KMS-11 (cell line): ENCODE data around the gene IL20RB.

ENCODE experiments used
- H2AFZ ChIP-seq: fragments of 200-600 bp; sonication (generic); 2 replicates; pipeline ENCODE4 v1.6.1; 2016; ENCODE audit warnings: antibody characterized with exemption, mixed run types, low read depth
- H3K27ac ChIP-seq: fragments of 200-600 bp; sonication (generic); 2 replicates; pipeline ENCODE4 v1.6.1; 2016; ENCODE audit warnings: mild to moderate bottlenecking, mixed run types
- H3K27me3 ChIP-seq: fragments of 200-600 bp; sonication (generic); 2 replicates; pipeline ENCODE4 v1.6.1; 2017; ENCODE audit warnings: mild to moderate bottlenecking, low read depth, mixed run types, moderate library complexity; ENCODE audit not compliant: insufficient read depth
- H3K36me3 ChIP-seq: fragments of 200-600 bp; sonication (generic); 2 replicates; pipeline ENCODE4 v1.6.1; 2017; ENCODE audit warnings: mild to moderate bottlenecking, mixed run types; ENCODE audit not compliant: insufficient read depth
- H3K4me1 ChIP-seq: fragments of 200-600 bp; sonication (generic); 2 replicates; pipeline ENCODE4 v1.6.1; 2016; ENCODE audit warnings: mild to moderate bottlenecking, low read depth, mixed run types; ENCODE audit not compliant: poor library complexity, severe bottlenecking
- H3K4me2 ChIP-seq: fragments of 200-600 bp; sonication (generic); 2 replicates; pipeline ENCODE4 v1.7.0; 2016; ENCODE audit warnings: mild to moderate bottlenecking, mixed run types
- H3K4me3 ChIP-seq: fragments of 200-600 bp; sonication (generic); IDR thresholded peaks from 2 replicates; pipeline ENCODE4 v1.6.1; 2017; ENCODE audit warnings: low read depth, low read length, mixed read lengths; ENCODE audit not compliant: insufficient read depth
- H3K79me2 ChIP-seq: fragments of 200-600 bp; sonication (generic); 2 replicates; pipeline ENCODE4 v1.6.1; 2016; ENCODE audit warnings: low read depth, mixed run types; ENCODE audit not compliant: insufficient read depth
- H3K9ac ChIP-seq: fragments of 200-600 bp; sonication (generic); 2 replicates; pipeline ENCODE4 v1.6.1; 2016; ENCODE audit warnings: mild to moderate bottlenecking, mixed run types
- H4K20me1 ChIP-seq: fragments of 200-600 bp; sonication (generic); 2 replicates; pipeline ENCODE4 v1.6.1; 2016; ENCODE audit warnings: mild to moderate bottlenecking, mixed run types; ENCODE audit not compliant: insufficient read depth
- TF ChIP-seq, protein P1 (sequence below): fragments of 200-600 bp; sonication (generic); conservative IDR thresholded peaks from 2 replicates; pipeline ENCODE4 v1.6.1; 2017; ENCODE audit warnings: low read depth, mild to moderate bottlenecking, antibody characterized with exemption, low read length, moderate library complexity, mixed read lengths

Gene IL20RB, protein sequence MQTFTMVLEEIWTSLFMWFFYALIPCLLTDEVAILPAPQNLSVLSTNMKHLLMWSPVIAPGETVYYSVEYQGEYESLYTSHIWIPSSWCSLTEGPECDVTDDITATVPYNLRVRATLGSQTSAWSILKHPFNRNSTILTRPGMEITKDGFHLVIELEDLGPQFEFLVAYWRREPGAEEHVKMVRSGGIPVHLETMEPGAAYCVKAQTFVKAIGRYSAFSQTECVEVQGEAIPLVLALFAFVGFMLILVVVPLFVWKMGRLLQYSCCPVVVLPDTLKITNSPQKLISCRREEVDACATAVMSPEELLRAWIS

DNA sequence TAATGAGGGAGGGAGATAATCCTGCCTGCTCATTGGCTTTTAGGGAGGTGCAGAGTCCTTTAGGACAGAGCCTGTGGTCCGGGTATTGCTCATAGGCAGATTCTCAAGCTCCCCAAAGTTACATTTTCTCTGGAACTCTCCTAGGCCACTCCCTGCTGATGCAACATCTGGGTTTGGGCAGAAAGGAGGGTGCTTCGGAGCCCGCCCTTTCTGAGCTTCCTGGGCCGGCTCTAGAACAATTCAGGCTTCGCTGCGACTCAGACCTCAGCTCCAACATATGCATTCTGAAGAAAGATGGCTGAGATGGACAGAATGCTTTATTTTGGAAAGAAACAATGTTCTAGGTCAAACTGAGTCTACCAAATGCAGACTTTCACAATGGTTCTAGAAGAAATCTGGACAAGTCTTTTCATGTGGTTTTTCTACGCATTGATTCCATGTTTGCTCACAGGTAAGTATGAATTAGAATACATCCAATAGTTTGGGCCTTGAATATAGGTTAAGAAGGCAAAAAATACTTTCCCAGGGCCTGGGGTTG lies at the start of gene IL20RB:
Gene IL20RB (plus strand): TSS at position 233 of the 538 bp plus-strand sequence. CDS start 131 bp downstream, at position 364.
- Histone ChIP-seq H2AFZ (no peak within 1 kb of the TSS), H3K27ac (no peak within 1 kb of the TSS), H3K9ac (no peak within 1 kb of the TSS), H3K4me2 (no peak within 1 kb of the TSS), H3K4me3 (no peak within 1 kb of the TSS), H3K79me2 (no peaks in the 10 kb centered on the region), H3K36me3 (no peaks in the 10 kb centered on the region), H3K4me1 (no peaks in the 10 kb centered on the region), H4K20me1 (no peaks in the 10 kb centered on the region), H3K27me3 (no peaks in the 10 kb centered on the region)
- TF ChIP-seq, protein P1, sequence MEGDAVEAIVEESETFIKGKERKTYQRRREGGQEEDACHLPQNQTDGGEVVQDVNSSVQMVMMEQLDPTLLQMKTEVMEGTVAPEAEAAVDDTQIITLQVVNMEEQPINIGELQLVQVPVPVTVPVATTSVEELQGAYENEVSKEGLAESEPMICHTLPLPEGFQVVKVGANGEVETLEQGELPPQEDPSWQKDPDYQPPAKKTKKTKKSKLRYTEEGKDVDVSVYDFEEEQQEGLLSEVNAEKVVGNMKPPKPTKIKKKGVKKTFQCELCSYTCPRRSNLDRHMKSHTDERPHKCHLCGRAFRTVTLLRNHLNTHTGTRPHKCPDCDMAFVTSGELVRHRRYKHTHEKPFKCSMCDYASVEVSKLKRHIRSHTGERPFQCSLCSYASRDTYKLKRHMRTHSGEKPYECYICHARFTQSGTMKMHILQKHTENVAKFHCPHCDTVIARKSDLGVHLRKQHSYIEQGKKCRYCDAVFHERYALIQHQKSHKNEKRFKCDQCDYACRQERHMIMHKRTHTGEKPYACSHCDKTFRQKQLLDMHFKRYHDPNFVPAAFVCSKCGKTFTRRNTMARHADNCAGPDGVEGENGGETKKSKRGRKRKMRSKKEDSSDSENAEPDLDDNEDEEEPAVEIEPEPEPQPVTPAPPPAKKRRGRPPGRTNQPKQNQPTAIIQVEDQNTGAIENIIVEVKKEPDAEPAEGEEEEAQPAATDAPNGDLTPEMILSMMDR = no peak

- Histone ChIP-seq H3K27me3 (no peaks in the 10 kb centered on the region), H3K79me2 (peaks cover 94% of the 10 kb centered on the region), H2AFZ (no peak overlapping the region), H3K9ac (no peak overlapping the region), H4K20me1 (peaks cover 14% of the 10 kb centered on the region; the same call in 1 of the 2 replicates), H3K36me3 (no peaks in the 10 kb centered on the region), H3K4me2 (peak overlapping the region; percentile 53), H3K4me1 (peaks cover 47% of the 10 kb centered on the region), H3K4me3 (no peak overlapping the region), H3K27ac (no peak overlapping the region)
- TF ChIP-seq, protein P1 = no peak
These were observed 49.5 kb upstream of the IL20RB start for GRCh38 chr3:136908297-136908696.

- no peak overlapping the region for H2AFZ ChIP-seq
- no peak overlapping the region for H3K9ac ChIP-seq
- TF ChIP-seq, protein P1 = no peak
- peak overlapping the region; percentile 59; the same call in 1 of the 2 replicates for H3K27ac ChIP-seq
- no peaks in the 10 kb centered on the region for H3K27me3 ChIP-seq
- H4K20me1 ChIP-seq = peaks cover 14% of the 10 kb centered on the region; the same call in 1 of the 2 replicates
- peak overlapping the region; percentile 53 for H3K4me2 ChIP-seq
- H3K4me3 ChIP-seq = no peak overlapping the region
- peaks cover 94% of the 10 kb centered on the region for H3K79me2 ChIP-seq
- peaks cover 47% of the 10 kb centered on the region for H3K4me1 ChIP-seq
- no peaks in the 10 kb centered on the region for H3K36me3 ChIP-seq
These were observed 48.6 kb upstream of the IL20RB start for GRCh38 chr3:136909187-136909586.

DNA sequence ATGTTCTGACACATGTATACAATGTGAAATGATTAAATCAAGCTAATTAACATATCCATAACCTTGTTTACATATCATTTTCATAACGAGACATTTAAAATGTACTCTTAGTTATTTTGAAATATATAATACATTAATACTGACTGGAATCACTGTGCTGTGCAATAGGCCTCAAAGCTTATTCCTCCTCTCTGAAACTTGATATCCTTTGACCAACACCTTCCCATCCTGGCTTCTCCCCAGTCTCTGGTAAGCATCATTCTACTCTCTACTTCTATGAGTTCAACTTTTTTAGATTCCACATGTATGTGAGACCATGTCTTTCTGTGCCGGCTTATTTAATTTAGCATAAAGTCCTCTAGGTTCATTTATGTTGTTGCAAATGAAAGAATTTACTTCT lies 47.1 kb upstream of the IL20RB start:
- H4K20me1 ChIP-seq = peaks cover 14% of the 10 kb centered on the region; the same call in 1 of the 2 replicates
- H2AFZ ChIP-seq = no peak overlapping the region
- TF ChIP-seq, protein P1 = no peak
- H3K27me3 ChIP-seq = no peaks in the 10 kb centered on the region
- H3K4me2 ChIP-seq = no peak overlapping the region
- peaks cover 88% of the 10 kb centered on the region for H3K79me2 ChIP-seq
- H3K4me1 ChIP-seq = peaks cover 44% of the 10 kb centered on the region
- H3K36me3 ChIP-seq = no peaks in the 10 kb centered on the region
- H3K27ac ChIP-seq = no peak overlapping the region
- H3K4me3 ChIP-seq = no peak overlapping the region
- no peak overlapping the region for H3K9ac ChIP-seq
